Hepatocyte (in vitro differentiated cells): ENCODE data around the gene DXO.

Experiments used
- EZH2 ChIP-seq: fragments of 200-600 bp; sonication (generic); IDR thresholded peaks from 2 replicates; pipeline ENCODE4 v1.6.1; 2016; ENCODE audit warnings: antibody characterized with exemption, mild to moderate bottlenecking, borderline replicate concordance
- TF ChIP-seq, protein P1 (sequence below): fragments of 200-600 bp; sonication (generic); IDR thresholded peaks from 2 replicates; pipeline ENCODE4 v1.5.1; 2016; ENCODE audit warnings: antibody characterized with exemption, mild to moderate bottlenecking; ENCODE audit not compliant: poor library complexity

DNA sequence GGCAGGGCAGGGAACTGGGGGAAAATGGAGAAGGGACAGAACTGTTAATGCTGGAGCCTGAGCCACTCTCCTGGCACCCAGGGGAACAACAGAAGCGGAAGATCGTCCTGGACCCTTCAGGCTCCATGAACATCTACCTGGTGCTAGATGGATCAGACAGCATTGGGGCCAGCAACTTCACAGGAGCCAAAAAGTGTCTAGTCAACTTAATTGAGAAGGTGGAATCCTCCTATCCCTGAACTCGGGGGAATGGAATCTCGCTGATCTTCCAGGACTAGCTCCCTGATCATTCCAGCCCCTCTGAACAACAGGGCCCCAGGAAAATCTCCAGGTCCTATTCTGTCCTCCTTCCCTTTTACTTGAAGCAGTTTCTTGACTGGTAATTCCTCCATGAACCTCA, 24.1 kb downstream of the DXO start:
- TF ChIP-seq, protein P1, sequence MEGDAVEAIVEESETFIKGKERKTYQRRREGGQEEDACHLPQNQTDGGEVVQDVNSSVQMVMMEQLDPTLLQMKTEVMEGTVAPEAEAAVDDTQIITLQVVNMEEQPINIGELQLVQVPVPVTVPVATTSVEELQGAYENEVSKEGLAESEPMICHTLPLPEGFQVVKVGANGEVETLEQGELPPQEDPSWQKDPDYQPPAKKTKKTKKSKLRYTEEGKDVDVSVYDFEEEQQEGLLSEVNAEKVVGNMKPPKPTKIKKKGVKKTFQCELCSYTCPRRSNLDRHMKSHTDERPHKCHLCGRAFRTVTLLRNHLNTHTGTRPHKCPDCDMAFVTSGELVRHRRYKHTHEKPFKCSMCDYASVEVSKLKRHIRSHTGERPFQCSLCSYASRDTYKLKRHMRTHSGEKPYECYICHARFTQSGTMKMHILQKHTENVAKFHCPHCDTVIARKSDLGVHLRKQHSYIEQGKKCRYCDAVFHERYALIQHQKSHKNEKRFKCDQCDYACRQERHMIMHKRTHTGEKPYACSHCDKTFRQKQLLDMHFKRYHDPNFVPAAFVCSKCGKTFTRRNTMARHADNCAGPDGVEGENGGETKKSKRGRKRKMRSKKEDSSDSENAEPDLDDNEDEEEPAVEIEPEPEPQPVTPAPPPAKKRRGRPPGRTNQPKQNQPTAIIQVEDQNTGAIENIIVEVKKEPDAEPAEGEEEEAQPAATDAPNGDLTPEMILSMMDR: no peak
- no peak for TF ChIP-seq EZH2
